Body of pancreas (tissue), 4 donors: Measurements from ENCODE around the gene APOC4. TPM values are rescaled to one million over a fixed set of nuclear protein-coding genes. Genes with fewer than 3 reads are reported as not detected.

Source experiments
- ATAC-seq: fragments of 150-250 bp; one replicate; pipeline ENCODE4 v1.9.1; 2016
- DNase-seq, 4 donors: peaks; one replicate each; pipeline ENCODE4 v3.0.0-alpha.2; 2019
- H3K27ac ChIP-seq, 4 donors: fragments of 200-600 bp; sonication (generic); 1 replicate in 3 of 4; 2 replicates in 1 of 4; pipeline versions ENCODE4 v1.5.1 to v1.6.1; 2016 to 2019; ENCODE audit warnings: mild to moderate bottlenecking in 1 of 4, mixed read lengths in 1 of 4, moderate library complexity in 1 of 4
- H3K27me3 ChIP-seq, 2 donors: fragments of 200-600 bp; sonication (generic); one replicate each; pipeline ENCODE4 v1.6.0; 2016; ENCODE audit warnings: mild to moderate bottlenecking in 1 of 2
- H3K36me3 ChIP-seq, 2 donors: fragments of 200-600 bp; sonication (generic); replicated peaks in 1 of 2; 2 replicates each; pipeline ENCODE4 v1.5.1; 2016; ENCODE audit warnings: low read depth in 2 of 2; ENCODE audit not compliant: insufficient read depth in 1 of 2
- H3K4me1 ChIP-seq: fragments of 200-600 bp; sonication (generic); one replicate; pipeline ENCODE4 v1.6.0; 2016
- H3K4me3 ChIP-seq, 2 donors: fragments of 200-600 bp; sonication (generic); 1 replicate in 1 of 2; 2 replicates in 1 of 2; pipeline ENCODE4 v1.5.1; 2016 to 2019
- H3K9me3 ChIP-seq, 3 donors: fragments of 200-600 bp; sonication (generic); 1 replicate in 2 of 3; 2 replicates in 1 of 3; pipeline ENCODE4 v1.5.1; 2016
- POLR2A ChIP-seq, 3 donors: fragments of 450-650 bp; IDR thresholded peaks; one replicate each; pipeline ENCODE4 v1.6.1; 2016; ENCODE audit warnings: antibody characterized with exemption in 3 of 3, mild to moderate bottlenecking in 2 of 3
- WGBS, 2 donors: methylation state at CpG; one replicate each; pipeline ENCODE4 v1.1.5; 2017; 5-methylcytosine and 5-hydroxymethylcytosine counted together
- intact Hi-C: fragments of 100-400 bp; cut with DNase I; formaldehyde crosslinking; loops from one replicate; pipeline ENCODE4 v1.15.1; 2023
- total RNA-seq, 2 donors: library from RNA; depleted of rRNA; stranded (reverse); fragments of >200 nt; gene quantifications; one replicate each; pipeline ENCODE4 v1.1.0, GENCODE V29; 2016
- TF ChIP-seq, protein P1 (sequence below), 7 experiments: fragments of 450-650 bp in 4 of 7; fragments of 200-600 bp in 3 of 7; sonication (generic) in 3 of 7; IDR thresholded peaks; one replicate each; pipeline ENCODE4 v1.5.1; 2016 to 2019; ENCODE audit warnings: antibody characterized with exemption in 7 of 7

APOC4 gene
- total RNA-seq, 2 donors from 2014 or later, result not detected

- WGBS, 2 donors, result 69 to 100% methylated on average over 2 to 7 of the region's 7 CpGs
- no peaks in the 10 kb centered on the region for H3K9me3 ChIP-seq
- intact Hi-C loops, result no loop called here
- H3K36me3 ChIP-seq, result peaks cover 0 to 1% of the 10 kb centered on the region in 2 donors
- peaks cover 37% of the 10 kb centered on the region for H3K4me1 ChIP-seq
- H3K27ac ChIP-seq, result no peak overlapping the region
- H3K27me3 ChIP-seq, result no peaks in the 10 kb centered on the region
- no peak for TF ChIP-seq POLR2A (IDR thresholded peaks at IDR 0.05)
- TF ChIP-seq, protein P1, sequence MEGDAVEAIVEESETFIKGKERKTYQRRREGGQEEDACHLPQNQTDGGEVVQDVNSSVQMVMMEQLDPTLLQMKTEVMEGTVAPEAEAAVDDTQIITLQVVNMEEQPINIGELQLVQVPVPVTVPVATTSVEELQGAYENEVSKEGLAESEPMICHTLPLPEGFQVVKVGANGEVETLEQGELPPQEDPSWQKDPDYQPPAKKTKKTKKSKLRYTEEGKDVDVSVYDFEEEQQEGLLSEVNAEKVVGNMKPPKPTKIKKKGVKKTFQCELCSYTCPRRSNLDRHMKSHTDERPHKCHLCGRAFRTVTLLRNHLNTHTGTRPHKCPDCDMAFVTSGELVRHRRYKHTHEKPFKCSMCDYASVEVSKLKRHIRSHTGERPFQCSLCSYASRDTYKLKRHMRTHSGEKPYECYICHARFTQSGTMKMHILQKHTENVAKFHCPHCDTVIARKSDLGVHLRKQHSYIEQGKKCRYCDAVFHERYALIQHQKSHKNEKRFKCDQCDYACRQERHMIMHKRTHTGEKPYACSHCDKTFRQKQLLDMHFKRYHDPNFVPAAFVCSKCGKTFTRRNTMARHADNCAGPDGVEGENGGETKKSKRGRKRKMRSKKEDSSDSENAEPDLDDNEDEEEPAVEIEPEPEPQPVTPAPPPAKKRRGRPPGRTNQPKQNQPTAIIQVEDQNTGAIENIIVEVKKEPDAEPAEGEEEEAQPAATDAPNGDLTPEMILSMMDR (IDR thresholded peaks at IDR 0.05), result no peak
- ATAC-seq, result no peak
- H3K4me3 ChIP-seq, result no peak overlapping the region
- no peak for DNase-seq
These were observed 15.5 kb downstream of the APOC4 start for GRCh38 chr19:44957526-44957925.

- Histone ChIP-seq H3K36me3 (peaks cover 0 to 2% of the 10 kb centered on the region in 2 donors), H3K27ac (no peak overlapping the region), H3K9me3 (no peaks in the 10 kb centered on the region), H3K4me3 (no peak overlapping the region), H3K27me3 (no peaks in the 10 kb centered on the region), H3K4me1 (peaks cover 37% of the 10 kb centered on the region)
- 81 to 85% methylated on average over 9 of the region's 9 CpGs for WGBS, 2 donors
- DNase-seq, result no peak
- no peak for TF ChIP-seq POLR2A (IDR thresholded peaks at IDR 0.05)
- TF ChIP-seq, protein P1 (IDR thresholded peaks at IDR 0.05), result no peak
- no peak for ATAC-seq
- intact Hi-C loops, result no loop called here
These were observed 16.1 kb downstream of the APOC4 start for GRCh38 chr19:44958090-44958489.

DNA sequence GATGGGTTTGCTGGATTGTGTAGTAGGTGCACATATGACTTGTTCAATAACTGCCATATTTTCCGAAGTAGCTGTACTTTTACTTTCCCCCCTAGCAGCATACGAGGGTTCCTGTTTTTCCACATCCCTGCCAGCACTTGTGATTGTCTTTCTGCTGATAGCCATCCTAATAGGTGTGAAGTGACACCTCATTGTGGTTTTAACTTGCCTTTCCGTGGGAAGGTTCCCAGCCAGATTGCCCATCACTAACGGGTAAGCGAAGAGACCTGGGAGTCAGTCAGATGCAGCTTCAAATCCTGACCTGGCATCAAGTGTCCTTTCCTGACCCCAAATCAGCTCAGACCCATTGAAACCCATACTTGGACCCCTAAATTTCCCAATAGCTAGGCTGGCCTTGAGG is 17.7 kb downstream of the APOC4 start:
- Histone ChIP-seq H3K27ac (no peak overlapping the region), H3K36me3 (peaks cover 0 to 5% of the 10 kb centered on the region in 2 donors), H3K4me1 (peaks cover 25% of the 10 kb centered on the region), H3K9me3 (no peaks in the 10 kb centered on the region), H3K27me3 (no peaks in the 10 kb centered on the region), H3K4me3 (no peak overlapping the region)
- ATAC-seq (no peak), DNase-seq (no peak)
- WGBS, 2 donors, result 73 to 74% methylated on average over 5 of the region's 5 CpGs
- TF ChIP-seq, protein P1 (IDR thresholded peaks at IDR 0.05), result no peak
- TF ChIP-seq POLR2A (IDR thresholded peaks at IDR 0.05), result no peak
- intact Hi-C loops, result no loop called here

DNA sequence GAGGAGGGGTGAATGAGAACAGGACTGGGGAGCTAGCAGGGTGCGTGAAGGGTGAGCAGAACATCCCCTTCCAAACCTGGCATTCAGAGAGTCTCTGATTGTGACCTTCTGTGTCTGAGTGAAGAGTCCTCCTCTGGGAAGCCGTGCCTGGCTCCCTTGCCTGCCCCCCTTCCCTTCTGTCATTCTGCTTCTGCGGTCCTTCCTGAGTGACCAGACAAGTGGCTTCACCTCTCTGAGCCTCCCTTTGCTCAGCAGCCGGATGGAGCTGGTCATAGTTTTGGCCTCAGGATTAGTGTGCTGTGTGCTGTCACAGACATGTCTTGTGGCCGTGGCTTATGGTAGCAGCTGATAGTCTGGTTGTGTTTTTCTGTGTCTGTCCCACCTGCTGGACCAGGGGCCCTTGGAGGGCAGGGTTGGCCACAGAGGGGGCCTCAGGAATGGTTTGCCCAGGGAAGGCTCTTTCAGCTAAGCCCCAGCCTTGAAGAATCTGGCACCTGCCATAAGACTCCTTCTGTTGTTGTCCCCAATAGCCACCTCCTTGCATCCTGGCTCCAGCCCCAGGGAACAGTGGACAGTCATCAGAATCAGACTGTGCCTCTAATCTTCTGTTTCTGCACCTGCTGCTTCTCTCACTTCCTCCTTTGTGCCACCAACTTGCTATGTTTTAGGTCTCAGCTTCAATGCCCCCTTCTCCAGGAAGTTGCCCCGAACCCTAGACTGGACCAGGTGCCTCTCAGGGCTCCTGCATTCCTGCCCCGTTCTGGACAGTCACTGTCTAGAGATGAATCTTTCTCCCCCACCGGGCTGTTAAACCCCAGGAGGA is 19.1 kb downstream of the APOC4 start:
- no peak for TF ChIP-seq POLR2A (IDR thresholded peaks at IDR 0.05)
- TF ChIP-seq, protein P1 (IDR thresholded peaks at IDR 0.05), result no peak
- Histone ChIP-seq H3K4me3 (no peak overlapping the region), H3K36me3 (peaks cover 0 to 12% of the 10 kb centered on the region in 2 donors), H3K4me1 (peaks cover 21% of the 10 kb centered on the region), H3K27me3 (no peaks in the 10 kb centered on the region), H3K9me3 (no peaks in the 10 kb centered on the region), H3K27ac (no peak overlapping the region)
- intact Hi-C loops, result no loop called here
- ATAC-seq (no peak), DNase-seq (no peak)
- 75 to 80% methylated on average over 6 to 8 of the region's 8 CpGs for WGBS, 2 donors

GRCh38 chr19:44961821-44962220 is 19.8 kb downstream of the APOC4 start:
- peaks cover 14% of the 10 kb centered on the region for H3K4me1 ChIP-seq

More at GRCh38 chr19:44961821-44962220, 19.8 kb downstream of the APOC4 start:
- H3K4me3 ChIP-seq, result no peak overlapping the region
- H3K27me3 ChIP-seq, result no peaks in the 10 kb centered on the region
- H3K36me3 ChIP-seq, result peaks cover 0 to 12% of the 10 kb centered on the region in 2 donors
- no peak overlapping the region for H3K27ac ChIP-seq
- 82 to 92% methylated on average over 8 of the region's 8 CpGs for WGBS, 2 donors
- H3K9me3 ChIP-seq, result no peaks in the 10 kb centered on the region
- no peak for ATAC-seq
- intact Hi-C loops, result no loop called here
- TF ChIP-seq, protein P1 (IDR thresholded peaks at IDR 0.05), result no peak
- no peak for TF ChIP-seq POLR2A (IDR thresholded peaks at IDR 0.05)
- no peak for DNase-seq
